Body of pancreas (tissue), 4 donors: ENCODE data around the gene SURF1. TPM values are rescaled to one million over a fixed set of nuclear protein-coding genes. Genes with fewer than 3 reads are reported as not detected.

Source experiments
- ATAC-seq: fragments of 150-250 bp; one replicate; pipeline ENCODE4 v1.9.1; 2016
- DNase-seq, 4 donors: peaks; one replicate each; pipeline ENCODE4 v3.0.0-alpha.2; 2019
- H3K27ac ChIP-seq, 4 donors: fragments of 200-600 bp; sonication (generic); 1 replicate in 3 of 4; 2 replicates in 1 of 4; pipeline versions ENCODE4 v1.5.1 to v1.6.1; 2016 to 2019; ENCODE audit warnings: mild to moderate bottlenecking in 1 of 4, mixed read lengths in 1 of 4, moderate library complexity in 1 of 4
- H3K27me3 ChIP-seq, 2 donors: fragments of 200-600 bp; sonication (generic); one replicate each; pipeline ENCODE4 v1.6.0; 2016; ENCODE audit warnings: mild to moderate bottlenecking in 1 of 2
- H3K36me3 ChIP-seq, 2 donors: fragments of 200-600 bp; sonication (generic); replicated peaks in 1 of 2; 2 replicates each; pipeline ENCODE4 v1.5.1; 2016; ENCODE audit warnings: low read depth in 2 of 2; ENCODE audit not compliant: insufficient read depth in 1 of 2
- H3K4me1 ChIP-seq: fragments of 200-600 bp; sonication (generic); one replicate; pipeline ENCODE4 v1.6.0; 2016
- H3K4me3 ChIP-seq, 2 donors: fragments of 200-600 bp; sonication (generic); 1 replicate in 1 of 2; 2 replicates in 1 of 2; pipeline ENCODE4 v1.5.1; 2016 to 2019
- H3K9me3 ChIP-seq, 3 donors: fragments of 200-600 bp; sonication (generic); 1 replicate in 2 of 3; 2 replicates in 1 of 3; pipeline ENCODE4 v1.5.1; 2016
- POLR2A ChIP-seq, 3 donors: fragments of 450-650 bp; IDR thresholded peaks; one replicate each; pipeline ENCODE4 v1.6.1; 2016; ENCODE audit warnings: antibody characterized with exemption in 3 of 3, mild to moderate bottlenecking in 2 of 3
- WGBS, 2 donors: methylation state at CpG; one replicate each; pipeline ENCODE4 v1.1.5; 2017; 5-methylcytosine and 5-hydroxymethylcytosine counted together
- intact Hi-C: fragments of 100-400 bp; cut with DNase I; formaldehyde crosslinking; loops from one replicate; pipeline ENCODE4 v1.15.1; 2023
- total RNA-seq, 2 donors: library from RNA; depleted of rRNA; stranded (reverse); fragments of >200 nt; gene quantifications; one replicate each; pipeline ENCODE4 v1.1.0, GENCODE V29; 2016
- TF ChIP-seq, protein P1 (sequence below), 7 experiments: fragments of 450-650 bp in 4 of 7; fragments of 200-600 bp in 3 of 7; sonication (generic) in 3 of 7; IDR thresholded peaks; one replicate each; pipeline ENCODE4 v1.5.1; 2016 to 2019; ENCODE audit warnings: antibody characterized with exemption in 7 of 7

SURF1 gene
- total RNA-seq, 2 donors from 2014 or later: 31.0 to 43.1 TPM

DNA sequence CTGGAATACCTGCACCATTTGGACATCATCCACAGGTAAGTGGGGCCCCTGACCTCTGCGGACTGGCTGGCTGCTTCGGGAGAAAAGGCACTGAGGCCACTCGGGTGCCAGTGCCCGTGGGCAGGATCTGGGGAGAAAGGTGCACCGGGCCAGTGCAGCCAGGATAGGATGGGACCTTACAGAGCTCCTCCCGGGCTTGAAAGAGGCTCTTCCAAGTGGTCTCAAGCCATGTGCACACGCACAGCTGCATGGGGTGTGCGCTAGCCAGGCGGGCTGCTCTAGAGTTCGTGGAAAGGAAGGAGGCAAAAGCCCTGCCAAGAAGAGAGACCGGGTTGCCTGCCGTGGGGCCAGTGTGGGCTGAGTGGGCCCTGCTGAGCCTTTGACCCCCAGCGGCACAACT, 33.3 kb upstream of the SURF1 start:
- intact Hi-C loops: no loop called here
- ATAC-seq (no peak), DNase-seq (no peak)
- Histone ChIP-seq H3K36me3 (no peaks in the 10 kb centered on the region), H3K4me3 (no peak overlapping the region), H3K27ac (no peak overlapping the region), H3K4me1 (no peaks in the 10 kb centered on the region), H3K27me3 (no peaks in the 10 kb centered on the region), H3K9me3 (no peaks in the 10 kb centered on the region)
- TF ChIP-seq POLR2A (IDR thresholded peaks at IDR 0.05): no peak
- TF ChIP-seq, protein P1, sequence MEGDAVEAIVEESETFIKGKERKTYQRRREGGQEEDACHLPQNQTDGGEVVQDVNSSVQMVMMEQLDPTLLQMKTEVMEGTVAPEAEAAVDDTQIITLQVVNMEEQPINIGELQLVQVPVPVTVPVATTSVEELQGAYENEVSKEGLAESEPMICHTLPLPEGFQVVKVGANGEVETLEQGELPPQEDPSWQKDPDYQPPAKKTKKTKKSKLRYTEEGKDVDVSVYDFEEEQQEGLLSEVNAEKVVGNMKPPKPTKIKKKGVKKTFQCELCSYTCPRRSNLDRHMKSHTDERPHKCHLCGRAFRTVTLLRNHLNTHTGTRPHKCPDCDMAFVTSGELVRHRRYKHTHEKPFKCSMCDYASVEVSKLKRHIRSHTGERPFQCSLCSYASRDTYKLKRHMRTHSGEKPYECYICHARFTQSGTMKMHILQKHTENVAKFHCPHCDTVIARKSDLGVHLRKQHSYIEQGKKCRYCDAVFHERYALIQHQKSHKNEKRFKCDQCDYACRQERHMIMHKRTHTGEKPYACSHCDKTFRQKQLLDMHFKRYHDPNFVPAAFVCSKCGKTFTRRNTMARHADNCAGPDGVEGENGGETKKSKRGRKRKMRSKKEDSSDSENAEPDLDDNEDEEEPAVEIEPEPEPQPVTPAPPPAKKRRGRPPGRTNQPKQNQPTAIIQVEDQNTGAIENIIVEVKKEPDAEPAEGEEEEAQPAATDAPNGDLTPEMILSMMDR (IDR thresholded peaks at IDR 0.05): no peak
- 79 to 81% methylated on average over 7 to 13 of the region's 13 CpGs for WGBS, 2 donors

DNA sequence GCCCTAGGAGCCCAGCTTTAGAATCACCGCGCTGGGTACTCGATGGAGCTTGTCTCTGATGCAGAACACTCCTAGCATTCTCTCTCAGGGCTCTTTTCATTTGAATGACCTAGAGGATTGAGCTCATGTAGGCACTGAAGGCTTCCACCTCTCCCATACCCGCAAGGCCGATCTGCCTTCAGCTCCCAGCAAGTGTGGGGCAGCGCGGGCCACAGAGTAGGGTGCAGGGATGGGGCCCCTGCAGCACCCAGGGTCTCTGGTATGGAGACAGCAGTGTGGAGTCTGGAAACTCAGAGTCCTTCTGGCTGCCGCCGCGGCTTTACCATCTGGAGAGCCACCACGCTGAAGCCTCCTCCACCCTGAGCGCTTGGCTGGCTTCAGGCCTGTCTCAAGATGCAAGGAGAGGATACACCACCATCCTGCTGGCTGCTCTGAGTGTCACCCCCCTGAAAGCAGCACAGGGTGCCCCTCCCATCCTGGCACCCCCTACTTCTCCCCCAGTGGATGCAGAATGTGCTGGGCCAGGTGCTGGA, 32.8 kb upstream of the SURF1 start:
- DNase-seq: no peak
- Histone ChIP-seq H3K9me3 (no peaks in the 10 kb centered on the region), H3K4me3 (no peak overlapping the region), H3K27ac (no peak overlapping the region), H3K4me1 (no peaks in the 10 kb centered on the region), H3K36me3 (no peaks in the 10 kb centered on the region), H3K27me3 (no peaks in the 10 kb centered on the region)
- TF ChIP-seq, protein P1 (IDR thresholded peaks at IDR 0.05): no peak
- no peak for TF ChIP-seq POLR2A (IDR thresholded peaks at IDR 0.05)
- WGBS, 2 donors: 95 to 100% methylated on average over 2 to 12 of the region's 12 CpGs
- intact Hi-C loops: no loop called here
- ATAC-seq: no peak

DNA sequence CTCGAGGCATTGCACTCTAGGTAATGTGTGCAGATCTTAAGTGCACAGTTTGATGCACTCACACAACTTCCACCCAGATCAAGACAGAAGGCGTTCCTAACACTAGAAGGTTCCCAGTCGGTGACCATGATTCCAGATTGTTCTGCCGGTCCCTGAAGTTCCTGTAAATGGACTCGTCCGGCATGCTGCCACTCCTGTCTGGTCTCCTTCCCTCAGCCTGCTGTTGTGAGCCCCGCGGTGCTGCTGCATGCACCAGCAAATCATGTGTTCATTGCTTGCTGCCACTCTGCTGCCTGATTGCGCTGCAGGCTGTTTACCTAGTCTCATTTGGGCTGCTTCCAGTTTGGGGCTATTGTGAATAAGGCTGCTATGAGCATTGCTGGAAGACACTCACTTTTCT, 31.4 kb upstream of the SURF1 start:
- Histone ChIP-seq H3K27me3 (no peaks in the 10 kb centered on the region), H3K27ac (no peak overlapping the region), H3K4me3 (no peak overlapping the region), H3K4me1 (no peaks in the 10 kb centered on the region), H3K9me3 (no peaks in the 10 kb centered on the region), H3K36me3 (no peaks in the 10 kb centered on the region)
- TF ChIP-seq POLR2A (IDR thresholded peaks at IDR 0.05): no peak
- TF ChIP-seq, protein P1 (IDR thresholded peaks at IDR 0.05): no peak
- no peak for DNase-seq
- 67 to 78% methylated on average over 9 of the region's 9 CpGs for WGBS, 2 donors
- intact Hi-C loops: no loop called here
- ATAC-seq: no peak

DNA sequence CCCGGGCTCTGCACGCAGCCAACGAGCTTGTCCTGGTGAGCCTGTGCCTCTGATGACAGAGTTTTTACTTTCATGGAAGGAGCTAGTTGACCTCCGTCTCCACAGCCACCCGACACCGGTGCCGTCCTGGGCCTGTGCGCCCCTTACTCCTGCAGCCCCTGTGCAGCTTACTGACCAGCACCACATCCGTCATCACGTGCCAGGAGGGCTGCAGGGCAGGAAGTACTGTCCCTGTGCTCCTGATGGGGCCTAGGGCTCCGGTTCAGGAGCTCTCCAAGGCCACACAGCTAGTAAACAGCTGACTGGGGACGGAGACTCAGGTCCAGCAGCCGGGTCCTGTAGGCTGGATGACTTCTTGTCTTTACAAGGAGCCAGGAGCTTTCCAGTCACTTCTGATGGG, 30.1 kb upstream of the SURF1 start:
- Histone ChIP-seq H3K36me3 (no peaks in the 10 kb centered on the region), H3K4me3 (no peak overlapping the region), H3K9me3 (no peaks in the 10 kb centered on the region), H3K27me3 (no peaks in the 10 kb centered on the region), H3K27ac (no peak overlapping the region), H3K4me1 (no peaks in the 10 kb centered on the region)
- ATAC-seq: no peak
- 76 to 85% methylated on average over 5 to 13 of the region's 13 CpGs for WGBS, 2 donors
- intact Hi-C loops: no loop called here
- TF ChIP-seq POLR2A (IDR thresholded peaks at IDR 0.05): no peak
- TF ChIP-seq, protein P1 (IDR thresholded peaks at IDR 0.05): no peak
- DNase-seq: no peak

DNA sequence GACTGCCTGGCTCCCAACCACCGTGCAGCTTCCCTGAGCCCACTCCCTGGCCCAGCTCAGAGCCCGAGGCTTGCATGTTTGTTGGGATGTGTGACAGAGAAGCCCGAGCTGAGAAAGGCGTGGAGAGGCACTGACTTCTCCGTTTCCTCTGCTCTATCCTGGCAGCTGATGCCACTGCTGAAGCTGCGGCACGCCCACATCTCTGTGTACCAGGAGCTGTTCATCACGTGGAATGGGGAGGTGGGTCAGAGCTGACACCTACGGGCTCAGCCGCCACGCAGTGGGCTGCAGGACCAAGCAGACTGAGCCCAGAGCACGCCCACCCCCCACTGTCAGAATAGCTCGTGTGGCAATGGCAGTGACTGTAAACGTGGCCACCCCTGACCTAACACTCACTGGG, 29.2 kb upstream of the SURF1 start:
- intact Hi-C loops: no loop called here
- Histone ChIP-seq H3K36me3 (no peaks in the 10 kb centered on the region), H3K27ac (no peak overlapping the region), H3K4me1 (no peaks in the 10 kb centered on the region), H3K27me3 (no peaks in the 10 kb centered on the region), H3K9me3 (no peaks in the 10 kb centered on the region), H3K4me3 (no peak overlapping the region)
- ATAC-seq (no peak), DNase-seq (no peak)
- WGBS, 2 donors: 86 to 89% methylated on average over 11 to 14 of the region's 14 CpGs
- TF ChIP-seq POLR2A (IDR thresholded peaks at IDR 0.05): no peak
- TF ChIP-seq, protein P1 (IDR thresholded peaks at IDR 0.05): no peak
